Measurements from ENCODE around the gene CCT7.
"Not testable (repeated sequence)": the region's sequence is repeated elsewhere in the genome, so short reads cannot be mapped to it uniquely, and the experiment has no call there.

The CCT7 gene

GRCh38 chr2:73233932-73234832, at the start of gene CCT7:
CCT7 (plus strand) TSS chr2:73234308; CDS start chr2:73234379, 71 bp downstream.
- FAIRE-seq = no peak

GRCh38 chr2:73185965-73186364, 48.1 kb upstream of the CCT7 start:
- FAIRE-seq = no peak

GRCh38 chr2:73187549-73187948, 46.6 kb upstream of the CCT7 start:
- FAIRE-seq = no peak

- no peak for FAIRE-seq
Measured at GRCh38 chr2:73197579-73197978, 36.5 kb upstream of the CCT7 start.

DNA sequence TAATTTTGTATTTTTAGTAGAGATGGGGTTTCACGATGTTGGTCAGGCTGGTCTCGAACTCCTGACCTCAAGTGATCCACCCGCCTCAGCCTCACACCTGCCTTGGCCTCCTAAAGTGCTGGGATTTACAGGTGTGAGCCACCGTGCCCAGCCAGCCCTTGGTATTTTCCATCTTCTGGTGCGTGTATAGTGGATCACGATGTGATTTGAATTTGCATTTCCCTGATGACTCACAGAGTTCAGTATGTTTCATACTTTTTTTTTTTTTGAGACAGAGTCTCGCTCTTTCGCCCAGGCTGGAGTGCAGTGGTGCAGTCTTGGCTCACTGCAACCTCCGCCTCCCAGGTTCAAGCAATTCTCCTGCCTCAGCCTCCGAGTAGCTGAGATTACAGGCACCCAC, 33.8 kb upstream of the CCT7 start:
- not testable (repeated sequence) for FAIRE-seq

- no peak for FAIRE-seq
Measured at GRCh38 chr2:73202156-73203054, 31.7 kb upstream of the CCT7 start, which contains the start of gene NOTO. NOTO (plus strand) TSS chr2:73202574; CDS start chr2:73202667, 93 bp downstream.

GRCh38 chr2:73203055-73203681, 30.9 kb upstream of the CCT7 start:
- no peak for FAIRE-seq

DNA sequence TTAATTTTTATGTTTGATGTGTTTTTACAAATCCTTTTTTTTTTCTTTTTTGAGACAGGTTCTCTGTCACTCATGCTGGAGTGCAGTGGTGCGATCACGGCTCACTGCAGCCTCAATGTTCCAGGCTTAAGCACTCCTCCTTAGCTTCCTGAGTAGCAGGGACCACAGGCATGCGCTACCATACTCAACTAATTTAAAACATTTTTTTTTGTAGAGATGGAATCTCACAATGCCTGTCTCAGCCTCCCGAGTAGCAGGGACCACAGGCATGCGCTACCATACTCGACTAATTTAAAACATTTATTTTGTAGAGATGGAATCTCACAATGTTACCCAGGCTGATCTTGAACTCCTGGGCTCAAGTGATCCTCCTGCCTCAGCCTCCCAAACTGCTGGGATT, 28.5 kb upstream of the CCT7 start:
- no peak for FAIRE-seq

GRCh38 chr2:73208258-73208657, 25.9 kb upstream of the CCT7 start:
- FAIRE-seq = no peak

DNA sequence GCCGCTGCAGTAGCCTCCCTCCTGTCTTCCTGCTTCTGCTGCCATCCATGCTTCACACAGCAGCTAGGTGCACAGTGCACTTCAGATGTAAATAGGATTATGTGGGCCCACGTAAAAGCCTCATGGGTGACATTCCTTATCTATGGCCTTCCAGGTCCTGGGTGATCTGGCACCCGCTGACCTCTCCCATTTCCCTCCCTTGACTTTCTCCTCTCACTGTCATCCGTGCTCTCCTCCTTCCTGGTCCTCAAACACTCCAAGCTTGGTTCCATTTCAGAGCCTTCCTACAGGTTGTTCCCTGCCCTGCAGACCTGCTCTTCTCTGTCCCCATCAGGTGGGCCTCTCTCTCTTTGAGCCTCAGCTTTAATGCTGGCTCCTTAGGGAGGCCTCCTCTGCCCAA, 24.1 kb upstream of the CCT7 start:
- no peak for FAIRE-seq

- FAIRE-seq = no peak
Measured at GRCh38 chr2:73210696-73211095, 23.4 kb upstream of the CCT7 start.

DNA sequence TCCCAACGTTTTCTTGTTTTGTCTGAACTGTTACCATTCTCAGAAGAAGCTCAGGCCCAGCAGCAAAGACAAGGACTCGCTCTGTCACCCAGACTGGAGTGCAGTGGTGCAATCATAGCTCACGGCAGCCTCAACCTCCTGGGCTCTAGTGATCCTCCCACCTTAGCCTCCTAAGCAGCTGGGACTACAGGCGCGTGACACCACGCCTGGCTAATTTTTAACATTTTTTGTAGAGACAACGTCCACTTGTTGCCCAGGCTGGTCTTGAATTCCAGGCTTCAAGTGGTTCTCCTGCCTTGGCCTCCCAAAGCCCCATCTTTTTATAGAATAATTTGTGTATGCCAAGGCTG, 22.0 kb upstream of the CCT7 start:
- no peak for FAIRE-seq

DNA sequence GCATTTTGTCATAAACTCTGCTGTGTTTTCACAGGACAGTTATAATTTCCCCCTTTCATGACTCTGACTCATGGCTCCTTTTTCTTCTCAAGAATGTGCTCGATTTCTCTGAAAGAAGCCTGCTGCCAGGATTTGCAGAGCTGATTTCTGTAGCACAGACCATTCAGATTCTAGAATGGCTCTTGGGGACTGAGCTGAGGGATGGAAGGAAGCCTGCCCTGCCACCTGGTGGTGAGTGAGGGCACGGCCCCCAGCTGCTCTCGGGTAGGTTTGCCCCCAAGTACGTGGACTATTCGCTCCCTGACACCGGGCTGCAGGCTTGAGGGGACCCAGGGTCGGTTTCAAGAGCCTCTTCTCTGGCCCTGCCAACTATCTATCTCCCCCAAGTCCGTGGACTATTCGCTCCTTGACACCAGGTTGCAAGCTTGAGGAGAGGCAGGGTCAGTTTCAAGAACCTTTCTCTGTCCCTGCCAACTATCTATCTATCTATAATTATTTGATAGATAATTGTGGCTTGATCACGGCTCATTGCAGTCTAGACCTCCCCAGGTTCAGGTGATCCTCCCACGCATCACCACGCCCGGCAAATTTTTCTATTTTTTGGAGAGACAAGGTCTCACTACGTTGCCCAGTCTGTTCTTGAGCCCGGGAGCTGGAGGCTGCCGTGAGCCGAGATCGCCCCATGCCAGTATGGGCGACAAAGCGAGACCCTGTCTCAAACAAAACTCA, 21.5 kb upstream of the CCT7 start:
- no peak for FAIRE-seq

DNA sequence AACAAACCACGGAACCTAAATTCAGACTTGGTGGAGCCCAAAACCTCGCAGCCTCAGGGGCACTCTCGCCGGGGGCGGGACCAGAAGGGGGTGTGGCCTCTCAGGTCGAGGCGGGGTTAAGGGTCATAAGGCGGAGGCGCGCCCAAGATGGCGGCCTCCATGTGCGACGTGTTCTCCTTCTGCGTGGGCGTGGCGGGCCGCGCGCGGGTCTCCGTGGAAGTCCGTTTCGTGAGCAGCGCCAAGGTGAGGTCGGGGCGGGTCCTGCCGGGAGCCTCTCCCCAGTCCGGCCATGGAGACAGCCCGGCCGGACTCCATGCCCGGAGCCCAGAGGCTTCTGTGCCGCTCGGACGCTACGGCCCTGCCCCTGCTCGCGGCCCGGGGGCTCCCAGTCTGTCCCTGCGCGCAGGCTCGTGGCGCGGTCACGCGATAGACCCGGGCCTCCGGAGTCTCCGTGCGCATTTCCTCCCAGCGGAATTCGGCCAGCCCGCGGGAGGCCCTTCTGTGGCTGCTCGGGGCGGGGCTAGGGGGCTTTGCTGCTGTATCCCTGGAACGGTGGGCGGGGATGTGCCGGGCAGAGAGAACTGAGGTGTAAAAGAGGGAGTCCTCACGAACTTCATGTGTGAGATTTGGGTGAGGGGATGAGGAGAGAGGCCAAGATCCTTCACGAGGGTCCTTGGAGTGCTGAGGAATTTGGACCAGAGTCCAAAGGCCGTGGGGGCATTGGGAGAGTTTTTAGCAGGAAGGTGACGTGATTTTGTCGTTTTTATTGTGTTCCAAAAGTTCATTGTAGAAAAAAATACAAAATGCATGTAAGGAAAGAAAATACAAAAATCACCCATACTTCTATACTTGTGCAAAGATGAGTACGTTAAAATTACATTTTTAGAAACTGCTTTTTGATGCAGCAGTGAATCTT, 19.7 kb upstream of the CCT7 start, which contains the start of gene SMYD5:
TSS of gene SMYD5 (plus strand) at position 126 of the 916 bp plus-strand sequence. CDS start at position 148, 22 bp downstream.
- no peak for FAIRE-seq

GRCh38 chr2:73215254-73215653, 18.9 kb upstream of the CCT7 start:
- no peak for FAIRE-seq

GRCh38 chr2:73217160-73217559, 16.9 kb upstream of the CCT7 start:
- FAIRE-seq = no peak

- no peak for FAIRE-seq
Measured at GRCh38 chr2:73217826-73218225, 16.3 kb upstream of the CCT7 start.

DNA sequence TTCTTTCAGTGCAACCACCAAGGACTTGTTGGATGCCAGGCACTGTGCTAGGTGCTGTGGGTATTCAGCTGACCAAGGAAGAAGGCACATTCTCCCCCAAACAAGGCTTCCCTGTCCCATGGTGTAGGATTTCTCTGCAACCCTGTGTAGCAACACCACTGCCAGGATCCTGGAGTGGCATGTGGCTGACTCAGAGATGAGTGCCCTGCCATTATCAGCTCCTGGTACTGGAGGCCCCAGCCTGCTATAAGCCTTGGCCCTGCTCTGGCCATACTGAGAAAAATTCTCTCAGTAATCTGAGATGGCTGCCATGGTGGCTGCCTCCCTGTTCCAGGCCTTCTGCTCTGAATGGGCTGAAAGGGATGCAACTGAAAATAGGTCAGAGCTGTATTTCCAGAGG, 15.8 kb upstream of the CCT7 start:
- no peak for FAIRE-seq

DNA sequence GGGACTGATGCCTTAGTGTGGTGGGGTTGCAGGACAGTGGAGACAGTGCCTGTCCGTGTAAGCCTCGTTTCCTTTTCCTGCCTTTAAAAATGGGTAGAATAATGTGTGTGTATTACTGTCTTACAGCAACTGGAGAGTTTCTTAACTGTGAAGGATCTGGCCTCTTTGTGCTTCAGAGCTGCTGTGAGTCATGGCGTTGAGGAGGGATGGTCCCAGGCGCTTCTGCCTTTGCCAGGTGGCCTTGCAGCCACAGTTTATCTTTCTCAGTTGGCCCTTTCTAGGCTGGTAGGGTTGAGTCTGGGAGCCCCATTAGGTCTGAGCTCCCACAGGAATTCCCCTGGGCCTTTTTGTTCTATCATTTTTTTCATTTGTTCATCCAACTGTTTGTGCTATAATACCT, 10.3 kb upstream of the CCT7 start:
- FAIRE-seq = no peak

GRCh38 chr2:73225513-73226360, 8.4 kb upstream of the CCT7 start:
- FAIRE-seq = no peak
